Measurements from ENCODE around the gene ARID1B. TPM values are rescaled to one million over a fixed set of nuclear protein-coding genes. Genes with fewer than 3 reads are reported as not detected.

Gene ARID1B
- total and polyA plus RNA-seq, 9 of the 15 experiments (the other 6 are each of a cell fraction or from before 2014, with no cell fraction given) = 12.5 to 50.5 (median 25.8) TPM

GRCh38 chr6:157080986-157081391, 303.8 kb downstream of the ARID1B start:
- H3K4me1 ChIP-seq (replicated peaks in 1 of 2; ENCODE audit: control insufficient read depth in 2 of 2, insufficient read depth in 2 of 2, low read length in 2 of 2) = no peaks in the 10 kb centered on the region; a peak in 2 of 5 replicates
- no peaks in the 10 kb centered on the region for H3K79me2 ChIP-seq (ENCODE audit: control insufficient read depth, insufficient read depth, low read length)
- no peaks in the 10 kb centered on the region; the same call in 1 of the 2 replicates for H4K20me1 ChIP-seq (replicated peaks; ENCODE audit: control insufficient read depth, insufficient read depth, low read length)
- H2AFZ ChIP-seq (ENCODE audit: low read depth, low read length) = no peak overlapping the region
- BruUV-seq (replicated peaks) = no TSS peak
- ATAC-seq = no peak
- no peaks in the 10 kb centered on the region for H3K9me1 ChIP-seq (ENCODE audit: control insufficient read depth, insufficient read depth, low read length)
- H3K9ac ChIP-seq (ENCODE audit: insufficient read depth in 1 of 2, low read depth in 2 of 2, low read length in 2 of 2) = no peak overlapping the region
- no peak for FAIRE-seq
- in situ Hi-C loops (cut with MboI) = no loop called here
- no peak overlapping the region for H3K4me3 ChIP-seq
- H3K27me3 ChIP-seq (ENCODE audit: control insufficient read depth in 2 of 2, insufficient read depth in 2 of 2, low read length in 2 of 2) = no peaks in the 10 kb centered on the region
- CTCF ChIA-PET (ENCODE audit: low intra/inter-chr PET ratio) = no interaction called here
- H3K27ac ChIP-seq (ENCODE audit: extremely low read depth, low read depth, low read length) = no peak overlapping the region
- peaks cover 10% of the 10 kb centered on the region; the same call in 1 of the 3 replicates for H3K36me3 ChIP-seq (ENCODE audit: control insufficient read depth, insufficient read depth, low read length)
- H3K4me2 ChIP-seq (ENCODE audit: insufficient read depth, low read length) = no peak overlapping the region
- H3K9me3 ChIP-seq (replicated peaks; ENCODE audit: control insufficient read depth, insufficient read depth, low read depth, low read length) = no peaks in the 10 kb centered on the region
- intact Hi-C loops (cut with micrococcal nuclease) = no loop called here
- TF ChIP-seq ZNF165 (CRISPR knock-in tag; IDR thresholded peaks at IDR 0.05; ENCODE audit: borderline replicate concordance) (no peak), KLF13 (tag; IDR thresholded peaks at IDR 0.05; ENCODE audit: borderline replicate concordance, low read depth) (no peak), KHSRP (IDR thresholded peaks at IDR 0.05) (no peak), DEAF1 (CRISPR knock-in tag; IDR thresholded peaks at IDR 0.05) (no peak), TSHZ1 (CRISPR knock-in tag; IDR thresholded peaks at IDR 0.05) (no peak), HDAC8 (tag; IDR thresholded peaks at IDR 0.05) (no peak), THRA (IDR thresholded peaks at IDR 0.05) (no peak), MIER1 (IDR thresholded peaks at IDR 0.05; ENCODE audit: low read depth) (no peak), MYC (IDR thresholded peaks at IDR 0.05; ENCODE audit: low read depth, low read length) (no peak), MYC (CRISPR knock-in tag; IDR thresholded peaks at IDR 0.05; ENCODE audit: borderline replicate concordance, low read depth) (no peak), ZNF445 (CRISPR knock-in tag; IDR thresholded peaks at IDR 0.05; ENCODE audit: low read depth) (no peak), ELF2 (CRISPR knock-in tag; IDR thresholded peaks at IDR 0.05) (no peak), HNRNPK (IDR thresholded peaks at IDR 0.05; ENCODE audit: low read depth, low read length, poor library complexity, severe bottlenecking) (no peak), KLF6 (CRISPR knock-in tag; IDR thresholded peaks at IDR 0.05; ENCODE audit: borderline replicate concordance) (no peak)
- no peak for DNase-seq (ENCODE audit: extremely low read depth in 1 of 4, low spot score in 3 of 4)
- POLR2A ChIA-PET = interaction anchor here (0.9 to 2.0 kb wide), 3 partner anchors 13 to 529 kb away, joined by 3 to 6 read pairs (median 4); no protein-coding TSS in a partner anchor
